HL-60 (cell line): ENCODE measurements around the gene SLC22A5.

ENCODE experiments used
- DNase-seq, 2 experiments: peaks; one replicate each; pipeline ENCODE4 v3.0.0-alpha.2; 2010 to 2020; ENCODE audit warnings: low read depth in 1 of 2, low spot score in 1 of 2
- H3K27ac ChIP-seq: fragments of 250-450 bp; sonication (Bioruptor Pico); replicated peaks from 2 replicates; pipeline ENCODE4 v1.5.1; 2020; ENCODE audit warnings: mild to moderate bottlenecking, moderate library complexity
- H3K27me3 ChIP-seq: fragments of 250-450 bp; sonication (Bioruptor Pico); 2 replicates; pipeline ENCODE4 v1.5.1; 2021; ENCODE audit warnings: mild to moderate bottlenecking, moderate library complexity; ENCODE audit not compliant: insufficient read depth, poor library complexity, severe bottlenecking
- H3K4me3 ChIP-seq: replicated peaks from 2 replicates; pipeline ENCODE4 v1.5.1; 2011; ENCODE audit warnings: mild to moderate bottlenecking, control low read depth, low read length; ENCODE audit not compliant: insufficient read depth
- CTCF ChIP-seq: IDR thresholded peaks from one replicate; pipeline ENCODE4 v1.5.1; 2011; ENCODE audit warnings: low read length, control low read depth, inconsistent platforms; ENCODE audit not compliant: insufficient read depth
- GABPA ChIP-seq: IDR thresholded peaks from 2 replicates; pipeline ENCODE4 v1.6.1; 2012; ENCODE audit warnings: low read depth
- POLR2AphosphoS5 ChIP-seq: IDR thresholded peaks from 2 replicates; pipeline ENCODE4 v1.6.1; 2012; ENCODE audit warnings: low read depth
- SPI1 ChIP-seq: IDR thresholded peaks from 2 replicates; pipeline ENCODE4 v1.6.1; 2012; ENCODE audit warnings: low read depth, mild to moderate bottlenecking, borderline replicate concordance
- TF ChIP-seq, protein P1 (sequence below): IDR thresholded peaks from 2 replicates; pipeline ENCODE4 v1.6.1; 2012; ENCODE audit warnings: low read depth; ENCODE audit not compliant: insufficient replicate concordance

SLC22A5 gene

GRCh38 chr5:132327252-132327955 lies 42.1 kb upstream of the SLC22A5 start:
- H3K27me3 ChIP-seq = no peaks in the 10 kb centered on the region
- DNase-seq = no peak
- H3K4me3 ChIP-seq = no peak overlapping the region
- H3K27ac ChIP-seq = no peak overlapping the region
- TF ChIP-seq, protein P1, sequence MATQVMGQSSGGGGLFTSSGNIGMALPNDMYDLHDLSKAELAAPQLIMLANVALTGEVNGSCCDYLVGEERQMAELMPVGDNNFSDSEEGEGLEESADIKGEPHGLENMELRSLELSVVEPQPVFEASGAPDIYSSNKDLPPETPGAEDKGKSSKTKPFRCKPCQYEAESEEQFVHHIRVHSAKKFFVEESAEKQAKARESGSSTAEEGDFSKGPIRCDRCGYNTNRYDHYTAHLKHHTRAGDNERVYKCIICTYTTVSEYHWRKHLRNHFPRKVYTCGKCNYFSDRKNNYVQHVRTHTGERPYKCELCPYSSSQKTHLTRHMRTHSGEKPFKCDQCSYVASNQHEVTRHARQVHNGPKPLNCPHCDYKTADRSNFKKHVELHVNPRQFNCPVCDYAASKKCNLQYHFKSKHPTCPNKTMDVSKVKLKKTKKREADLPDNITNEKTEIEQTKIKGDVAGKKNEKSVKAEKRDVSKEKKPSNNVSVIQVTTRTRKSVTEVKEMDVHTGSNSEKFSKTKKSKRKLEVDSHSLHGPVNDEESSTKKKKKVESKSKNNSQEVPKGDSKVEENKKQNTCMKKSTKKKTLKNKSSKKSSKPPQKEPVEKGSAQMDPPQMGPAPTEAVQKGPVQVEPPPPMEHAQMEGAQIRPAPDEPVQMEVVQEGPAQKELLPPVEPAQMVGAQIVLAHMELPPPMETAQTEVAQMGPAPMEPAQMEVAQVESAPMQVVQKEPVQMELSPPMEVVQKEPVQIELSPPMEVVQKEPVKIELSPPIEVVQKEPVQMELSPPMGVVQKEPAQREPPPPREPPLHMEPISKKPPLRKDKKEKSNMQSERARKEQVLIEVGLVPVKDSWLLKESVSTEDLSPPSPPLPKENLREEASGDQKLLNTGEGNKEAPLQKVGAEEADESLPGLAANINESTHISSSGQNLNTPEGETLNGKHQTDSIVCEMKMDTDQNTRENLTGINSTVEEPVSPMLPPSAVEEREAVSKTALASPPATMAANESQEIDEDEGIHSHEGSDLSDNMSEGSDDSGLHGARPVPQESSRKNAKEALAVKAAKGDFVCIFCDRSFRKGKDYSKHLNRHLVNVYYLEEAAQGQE = no peak
- TF ChIP-seq GABPA (no peak), CTCF (no peak), SPI1 (no peak), POLR2AphosphoS5 (no peak)

DNA sequence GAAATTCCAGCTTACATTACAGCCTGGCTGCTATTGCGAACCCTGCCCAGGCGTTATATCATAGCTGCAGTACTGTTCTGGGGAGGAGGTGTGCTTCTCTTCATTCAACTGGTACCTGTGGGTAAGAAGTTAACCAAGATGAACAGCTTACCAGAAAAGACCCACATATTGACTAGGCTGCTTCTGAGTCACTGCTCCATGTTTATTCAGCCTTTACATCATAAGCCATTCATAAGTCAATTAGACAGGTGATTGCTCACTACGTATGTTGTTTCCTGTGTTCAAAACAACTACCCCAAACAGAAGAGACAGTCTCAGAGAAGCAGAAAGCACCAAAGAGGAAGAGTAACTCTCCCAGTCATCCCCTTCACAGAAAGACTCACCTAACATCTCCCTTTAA lies 34.7 kb upstream of the SLC22A5 start:
- no peak overlapping the region for H3K4me3 ChIP-seq
- no peak for TF ChIP-seq SPI1
- TF ChIP-seq GABPA = no peak
- TF ChIP-seq POLR2AphosphoS5 = no peak
- TF ChIP-seq, protein P1 = no peak
- no peak for TF ChIP-seq CTCF
- no peak overlapping the region for H3K27ac ChIP-seq
- DNase-seq = no peak
- H3K27me3 ChIP-seq = no peaks in the 10 kb centered on the region

DNA sequence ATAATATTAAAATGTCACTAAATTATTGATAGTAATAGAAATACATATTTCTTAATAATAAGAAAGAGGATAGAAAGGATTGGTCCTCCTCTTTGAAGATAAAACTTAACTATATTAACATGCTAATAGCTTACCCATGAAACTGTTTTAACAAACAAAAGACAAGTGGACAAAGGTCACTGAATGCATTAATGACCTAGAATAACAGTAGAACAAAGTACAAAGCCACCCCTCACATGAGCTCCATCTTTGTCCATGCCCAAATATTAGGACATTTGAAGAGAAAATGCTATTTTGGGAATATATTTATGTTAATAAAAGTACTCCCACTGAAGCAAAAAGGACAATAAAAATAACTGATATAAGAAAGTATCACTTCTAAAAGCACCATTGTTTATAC lies 34.1 kb upstream of the SLC22A5 start:
- Histone ChIP-seq H3K27me3 (no peaks in the 10 kb centered on the region), H3K4me3 (no peak overlapping the region), H3K27ac (no peak overlapping the region)
- TF ChIP-seq, protein P1 = no peak
- TF ChIP-seq CTCF (no peak), GABPA (no peak), SPI1 (no peak), POLR2AphosphoS5 (no peak)
- no peak for DNase-seq
